ENCODE measurements around the gene KCND3. TPM values are rescaled to one million over a fixed set of nuclear protein-coding genes. Genes with fewer than 3 reads are reported as not detected.

KCND3 gene
- total RNA-seq, 2 experiments from 2014 or later: not detected

- ChIA-PET CTCF (no interaction called here), POLR2A (no interaction called here)
- no peaks in the 10 kb centered on the region for H3K9me3 Mint-ChIP-seq
- DNase-seq: no peak
- H3K27ac Mint-ChIP-seq: no peak overlapping the region
- peaks cover 2% of the 10 kb centered on the region for H3K4me1 Mint-ChIP-seq
- H3K27me3 Mint-ChIP-seq: peaks cover 4% of the 10 kb centered on the region
- H3K36me3 Mint-ChIP-seq (ENCODE audit: low read depth): no peaks in the 10 kb centered on the region
- no peak overlapping the region for H3K4me3 Mint-ChIP-seq
These were observed 101.6 kb downstream of the KCND3 start for GRCh38 chr1:111887875-111888274.

GRCh38 chr1:111887385-111887784 lies 102.1 kb downstream of the KCND3 start:
- Mint-ChIP-seq H3K4me1 (peaks cover 2% of the 10 kb centered on the region), H3K27me3 (peaks cover 4% of the 10 kb centered on the region), H3K36me3 (ENCODE audit: low read depth) (no peaks in the 10 kb centered on the region), H3K4me3 (no peak overlapping the region), H3K9me3 (no peaks in the 10 kb centered on the region), H3K27ac (no peak overlapping the region)
- ChIA-PET CTCF (interaction anchor here (1.2 kb wide), 1 partner anchor 10 kb away, joined by 3 read pairs; no protein-coding TSS in a partner anchor), POLR2A (no interaction called here)
- no peak for DNase-seq

- Mint-ChIP-seq H3K27me3 (peaks cover 4% of the 10 kb centered on the region), H3K4me1 (peaks cover 2% of the 10 kb centered on the region), H3K27ac (no peak overlapping the region), H3K36me3 (ENCODE audit: low read depth) (no peaks in the 10 kb centered on the region), H3K4me3 (no peak overlapping the region), H3K9me3 (no peaks in the 10 kb centered on the region)
- POLR2A ChIA-PET: no interaction called here
- CTCF ChIA-PET: interaction anchor here (1.2 kb wide), 1 partner anchor 11 kb away, joined by 3 read pairs; no protein-coding TSS in a partner anchor
- no peak for DNase-seq
These were observed 102.7 kb downstream of the KCND3 start for GRCh38 chr1:111886741-111887140.

- Mint-ChIP-seq H3K9me3 (no peaks in the 10 kb centered on the region), H3K4me3 (no peak overlapping the region), H3K27ac (no peak overlapping the region), H3K27me3 (peaks cover 4% of the 10 kb centered on the region), H3K36me3 (ENCODE audit: low read depth) (no peaks in the 10 kb centered on the region), H3K4me1 (peaks cover 2% of the 10 kb centered on the region)
- no peak for DNase-seq
- ChIA-PET POLR2A (no interaction called here), CTCF (no interaction called here)
These were observed 104.6 kb downstream of the KCND3 start for GRCh38 chr1:111884772-111885443.

GRCh38 chr1:111882986-111883560 lies 106.4 kb downstream of the KCND3 start:
- no peaks in the 10 kb centered on the region for H3K4me1 Mint-ChIP-seq
- CTCF ChIA-PET: no interaction called here
- H3K27ac Mint-ChIP-seq: no peak overlapping the region
- H3K4me3 Mint-ChIP-seq: no peak overlapping the region
- H3K9me3 Mint-ChIP-seq: no peaks in the 10 kb centered on the region
- peaks cover 9% of the 10 kb centered on the region for H3K27me3 Mint-ChIP-seq
- POLR2A ChIA-PET: no interaction called here
- H3K36me3 Mint-ChIP-seq (ENCODE audit: low read depth): no peaks in the 10 kb centered on the region
- DNase-seq: no peak

- peaks cover 10% of the 10 kb centered on the region for H3K27me3 Mint-ChIP-seq
These were observed 106.9 kb downstream of the KCND3 start for GRCh38 chr1:111882559-111882958.

GRCh38 chr1:111880881-111881837 lies 108.3 kb downstream of the KCND3 start:
- no peaks in the 10 kb centered on the region for H3K4me1 Mint-ChIP-seq
- no peak for DNase-seq
- H3K27ac Mint-ChIP-seq: no peak overlapping the region
- ChIA-PET POLR2A (no interaction called here), CTCF (interaction anchor here (0.6 kb wide), 1 partner anchor 793 kb away, joined by 3 read pairs; no protein-coding TSS in a partner anchor)
- peaks cover 6% of the 10 kb centered on the region for H3K27me3 Mint-ChIP-seq
- H3K36me3 Mint-ChIP-seq (ENCODE audit: low read depth): no peaks in the 10 kb centered on the region
- H3K4me3 Mint-ChIP-seq: no peak overlapping the region
- no peaks in the 10 kb centered on the region for H3K9me3 Mint-ChIP-seq

More at GRCh38 chr1:111882559-111882958, 106.9 kb downstream of the KCND3 start:
- ChIA-PET POLR2A (no interaction called here), CTCF (no interaction called here)
- Mint-ChIP-seq H3K27ac (no peak overlapping the region), H3K4me1 (no peaks in the 10 kb centered on the region), H3K36me3 (ENCODE audit: low read depth) (no peaks in the 10 kb centered on the region), H3K9me3 (no peaks in the 10 kb centered on the region), H3K4me3 (no peak overlapping the region)
- no peak for DNase-seq

GRCh38 chr1:111879081-111879480 lies 110.4 kb downstream of the KCND3 start:
- H3K4me1 Mint-ChIP-seq: no peaks in the 10 kb centered on the region
- H3K27ac Mint-ChIP-seq: no peak overlapping the region
- no peaks in the 10 kb centered on the region for H3K9me3 Mint-ChIP-seq
- no peak overlapping the region for H3K4me3 Mint-ChIP-seq
- CTCF ChIA-PET: interaction anchor here (0.6 to 0.8 kb wide), 3 partner anchors 14 to 1007 kb away, joined by 3 read pairs; no protein-coding TSS in a partner anchor
- no peak for DNase-seq
- peaks cover 7% of the 10 kb centered on the region for H3K27me3 Mint-ChIP-seq
- POLR2A ChIA-PET: no interaction called here
- no peaks in the 10 kb centered on the region for H3K36me3 Mint-ChIP-seq (ENCODE audit: low read depth)

- Mint-ChIP-seq H3K36me3 (ENCODE audit: low read depth) (no peaks in the 10 kb centered on the region), H3K9me3 (no peaks in the 10 kb centered on the region), H3K27me3 (peaks cover 7% of the 10 kb centered on the region), H3K4me3 (no peak overlapping the region), H3K27ac (no peak overlapping the region), H3K4me1 (no peaks in the 10 kb centered on the region)
- CTCF ChIA-PET: interaction anchor here (0.6 to 0.8 kb wide), 2 partner anchors 13 to 1008 kb away, joined by 3 read pairs; no protein-coding TSS in a partner anchor
- DNase-seq: no peak
- POLR2A ChIA-PET: no interaction called here
These were observed 110.8 kb downstream of the KCND3 start for GRCh38 chr1:111878649-111879048.

- peaks cover 7% of the 10 kb centered on the region for H3K27me3 Mint-ChIP-seq
- DNase-seq: no peak
- no peak overlapping the region for H3K4me3 Mint-ChIP-seq
- no peak overlapping the region for H3K27ac Mint-ChIP-seq
- ChIA-PET CTCF (no interaction called here), POLR2A (no interaction called here)
- H3K4me1 Mint-ChIP-seq: no peaks in the 10 kb centered on the region
- no peaks in the 10 kb centered on the region for H3K36me3 Mint-ChIP-seq (ENCODE audit: low read depth)
- H3K9me3 Mint-ChIP-seq: no peaks in the 10 kb centered on the region
These were observed 111.4 kb downstream of the KCND3 start for GRCh38 chr1:111878091-111878490.

GRCh38 chr1:111876631-111877030 lies 112.8 kb downstream of the KCND3 start:
- no peak overlapping the region for H3K27ac Mint-ChIP-seq
- H3K27me3 Mint-ChIP-seq: peaks cover 7% of the 10 kb centered on the region
- no peaks in the 10 kb centered on the region for H3K4me1 Mint-ChIP-seq
- H3K4me3 Mint-ChIP-seq: no peak overlapping the region
- ChIA-PET POLR2A (no interaction called here), CTCF (no interaction called here)
- H3K36me3 Mint-ChIP-seq (ENCODE audit: low read depth): no peaks in the 10 kb centered on the region
- DNase-seq: no peak
- no peaks in the 10 kb centered on the region for H3K9me3 Mint-ChIP-seq

GRCh38 chr1:111875640-111876039 lies 113.8 kb downstream of the KCND3 start:
- ChIA-PET CTCF (interaction anchor here (0.5 to 0.7 kb wide), 2 partner anchors 56 to 58 kb away, joined by 3 read pairs; no protein-coding TSS in a partner anchor), POLR2A (no interaction called here)
- Mint-ChIP-seq H3K4me3 (no peak overlapping the region), H3K27ac (no peak overlapping the region), H3K36me3 (ENCODE audit: low read depth) (no peaks in the 10 kb centered on the region), H3K9me3 (no peaks in the 10 kb centered on the region), H3K27me3 (peaks cover 7% of the 10 kb centered on the region), H3K4me1 (no peaks in the 10 kb centered on the region)
- DNase-seq: no peak

- no peak for DNase-seq
- CTCF ChIA-PET: no interaction called here
- POLR2A ChIA-PET: no interaction called here
These were observed 115.9 kb downstream of the KCND3 start for GRCh38 chr1:111873460-111874030.

More at GRCh38 chr1:111873460-111874030, 115.9 kb downstream of the KCND3 start:
- Mint-ChIP-seq H3K4me1 (no peaks in the 10 kb centered on the region), H3K9me3 (no peaks in the 10 kb centered on the region), H3K27me3 (peaks cover 4% of the 10 kb centered on the region), H3K27ac (no peak overlapping the region), H3K4me3 (no peak overlapping the region), H3K36me3 (ENCODE audit: low read depth) (no peaks in the 10 kb centered on the region)
